Measurements from ENCODE around the gene RIC8A. TPM values are rescaled to one million over a fixed set of nuclear protein-coding genes. Genes with fewer than 3 reads are reported as not detected.

RIC8A gene
- polyA plus RNA-seq, 1 donor from 2014 or later: 128 TPM

GRCh38 chr11:230431-230830 is 22.9 kb downstream of the RIC8A start:
- Histone ChIP-seq H3K9me3 (ENCODE audit: low read length) (no peaks in the 10 kb centered on the region), H3K27me3 (ENCODE audit: insufficient read depth, low read depth, low read length) (no peaks in the 10 kb centered on the region), H3K36me3 (ENCODE audit: insufficient read depth, low read length) (no peaks in the 10 kb centered on the region), H4K20me1 (ENCODE audit: insufficient read depth) (no peaks in the 10 kb centered on the region), H3K9me2 (ENCODE audit: insufficient read depth, low read length) (no peaks in the 10 kb centered on the region), H3K9ac (ENCODE audit: low read length) (no peak overlapping the region), H3K4me2 (ENCODE audit: low read length) (no peak overlapping the region), H2AFZ (ENCODE audit: low read depth, low read length) (no peak overlapping the region), H3F3A (ENCODE audit: insufficient read depth, low read length, poor library complexity, severe bottlenecking) (no peaks in the 10 kb centered on the region), H3K79me2 (replicated peaks; ENCODE audit: insufficient read depth, low read length) (peaks cover 3% of the 10 kb centered on the region), H3K27ac (ENCODE audit: low read length) (no peak overlapping the region), H3K4me3 (ENCODE audit: low read length) (no peak overlapping the region)
- TF ChIP-seq CTCF (IDR thresholded peaks at IDR 0.05; ENCODE audit: poor library complexity, severe bottlenecking) (no peak), REST (IDR thresholded peaks at IDR 0.05; ENCODE audit: borderline replicate concordance) (no peak), MXI1 (conservative IDR thresholded peaks at IDR 0.05; ENCODE audit: poor library complexity, severe bottlenecking) (no peak), EP300 (conservative IDR thresholded peaks at IDR 0.05; ENCODE audit: poor library complexity, severe bottlenecking) (no peak), RAD21 (conservative IDR thresholded peaks at IDR 0.05) (no peak), EZH2 (IDR thresholded peaks at IDR 0.05; ENCODE audit: borderline replicate concordance, insufficient read depth, low read length, poor library complexity, severe bottlenecking) (no peak), SMC3 (conservative IDR thresholded peaks at IDR 0.05; ENCODE audit: poor library complexity) (no peak), TAF1 (IDR thresholded peaks at IDR 0.05; ENCODE audit: low read depth) (no peak), POLR2AphosphoS5 (IDR thresholded peaks at IDR 0.05) (no peak)

- H3K4me2 ChIP-seq (ENCODE audit: low read length): no peak overlapping the region
- H3K9me2 ChIP-seq (ENCODE audit: insufficient read depth, low read length): no peaks in the 10 kb centered on the region
- H3K27ac ChIP-seq (ENCODE audit: low read length): no peak overlapping the region
- no peak overlapping the region for H3K9ac ChIP-seq (ENCODE audit: low read length)
- H2AFZ ChIP-seq (ENCODE audit: low read depth, low read length): no peak overlapping the region
- H3K4me3 ChIP-seq (ENCODE audit: low read length): no peak overlapping the region
- no peaks in the 10 kb centered on the region for H3K9me3 ChIP-seq (ENCODE audit: low read length)
- no peaks in the 10 kb centered on the region for H3K36me3 ChIP-seq (ENCODE audit: insufficient read depth, low read length)
- H3F3A ChIP-seq (ENCODE audit: insufficient read depth, low read length, poor library complexity, severe bottlenecking): no peaks in the 10 kb centered on the region
- H4K20me1 ChIP-seq (ENCODE audit: insufficient read depth): no peaks in the 10 kb centered on the region
- no peak for TF ChIP-seq POLR2AphosphoS5 (IDR thresholded peaks at IDR 0.05)
- no peak for TF ChIP-seq CTCF (IDR thresholded peaks at IDR 0.05; ENCODE audit: poor library complexity, severe bottlenecking)
- no peak for TF ChIP-seq SMC3 (conservative IDR thresholded peaks at IDR 0.05; ENCODE audit: poor library complexity)
- no peak for TF ChIP-seq EZH2 (IDR thresholded peaks at IDR 0.05; ENCODE audit: borderline replicate concordance, insufficient read depth, low read length, poor library complexity, severe bottlenecking)
- no peak for TF ChIP-seq EP300 (conservative IDR thresholded peaks at IDR 0.05; ENCODE audit: poor library complexity, severe bottlenecking)
- TF ChIP-seq RAD21 (conservative IDR thresholded peaks at IDR 0.05): no peak
- TF ChIP-seq REST (IDR thresholded peaks at IDR 0.05; ENCODE audit: borderline replicate concordance): no peak
- TF ChIP-seq MXI1 (conservative IDR thresholded peaks at IDR 0.05; ENCODE audit: poor library complexity, severe bottlenecking): no peak
- no peak for TF ChIP-seq TAF1 (IDR thresholded peaks at IDR 0.05; ENCODE audit: low read depth)
- no peaks in the 10 kb centered on the region for H3K27me3 ChIP-seq (ENCODE audit: insufficient read depth, low read depth, low read length)
- peaks cover 11% of the 10 kb centered on the region for H3K79me2 ChIP-seq (replicated peaks; ENCODE audit: insufficient read depth, low read length)
Measured at GRCh38 chr11:232783-233565, 25.5 kb downstream of the RIC8A start.
